ENCODE data around the gene SLC1A7.

The SLC1A7 gene

DNA sequence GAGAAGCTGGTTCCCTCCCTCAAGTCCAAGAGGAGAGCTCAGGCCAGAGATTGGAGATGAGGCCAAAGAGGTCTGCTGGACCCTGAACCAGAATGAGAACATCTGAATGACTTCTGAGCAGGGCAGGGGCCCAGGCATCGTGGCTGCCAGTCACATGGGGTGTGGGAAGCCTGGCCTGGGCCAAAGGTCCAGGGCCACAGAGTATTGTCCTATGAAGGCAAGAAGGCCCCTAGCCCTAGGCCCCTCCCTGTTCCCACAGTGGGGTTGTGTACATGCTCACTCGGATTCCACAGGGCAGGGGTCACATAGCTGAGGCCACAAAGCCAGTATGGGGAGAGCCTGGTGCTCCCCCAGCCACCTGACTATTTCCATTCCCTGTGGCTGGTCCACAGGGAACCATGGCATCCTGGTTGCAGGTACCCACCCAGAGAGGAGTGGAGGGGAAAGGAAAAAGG, 18.5 kb upstream of the SLC1A7 start:
- no peak for DNase-seq (ENCODE audit: low read depth)

DNA sequence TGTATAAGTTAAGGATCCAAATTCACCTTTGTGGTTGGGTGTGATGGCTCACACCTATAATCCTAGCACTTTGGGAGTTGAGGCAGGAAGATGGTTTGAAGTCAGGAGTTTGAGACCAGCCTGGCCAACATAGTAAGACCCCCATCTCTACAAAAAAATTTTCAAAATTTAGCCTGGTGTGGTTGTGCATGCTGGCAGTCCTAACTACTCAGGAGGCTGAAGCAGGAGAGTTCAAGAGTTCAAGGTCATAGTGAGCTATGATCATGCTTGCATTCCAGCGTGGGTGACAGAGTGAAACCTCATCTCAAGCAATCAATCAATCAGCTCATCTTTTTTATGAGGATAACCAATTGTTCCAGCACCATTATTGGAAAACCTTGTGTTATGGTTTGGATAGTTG, 16.5 kb upstream of the SLC1A7 start:
- DNase-seq (ENCODE audit: low read depth), result no peak

DNA sequence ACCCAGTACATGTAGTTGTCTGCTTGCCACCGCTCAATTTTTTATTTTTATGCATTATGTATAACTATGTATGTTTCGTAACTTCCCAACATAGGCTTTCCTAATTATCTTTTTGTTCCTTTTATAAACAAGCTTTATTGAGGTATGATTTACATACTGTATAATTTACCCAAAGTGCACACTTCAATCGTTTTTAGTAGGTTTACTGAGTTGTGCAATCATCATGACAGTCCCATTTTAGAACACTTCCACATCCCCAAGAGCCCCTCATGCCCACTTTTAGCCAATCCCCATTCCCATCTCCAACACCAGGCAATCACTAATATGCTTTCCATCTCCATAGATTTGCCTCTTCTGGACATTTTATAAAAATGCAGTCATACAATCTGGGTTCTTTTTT, 14.3 kb upstream of the SLC1A7 start:
- no peak for DNase-seq (ENCODE audit: low read depth)

DNA sequence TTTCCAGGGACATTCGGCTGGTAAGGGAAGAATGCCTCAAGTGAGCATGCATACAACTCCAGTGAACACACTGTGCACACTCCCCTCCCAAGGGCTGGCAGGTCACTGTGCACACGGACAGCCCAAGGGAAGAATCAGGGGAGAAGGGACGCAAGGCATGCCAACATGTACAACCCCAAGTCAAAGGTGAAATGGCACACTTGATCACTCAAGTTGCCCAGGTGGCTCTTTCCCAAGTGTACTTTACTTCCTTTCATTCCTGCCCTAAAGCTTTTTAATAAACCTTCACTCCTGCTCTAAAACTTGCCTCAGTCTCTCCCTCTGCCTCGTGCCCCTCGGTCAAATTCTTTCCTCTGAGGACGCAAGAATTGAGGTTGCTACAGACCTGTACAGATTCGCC, 13.5 kb upstream of the SLC1A7 start:
- DNase-seq (ENCODE audit: low read depth), result no peak

DNA sequence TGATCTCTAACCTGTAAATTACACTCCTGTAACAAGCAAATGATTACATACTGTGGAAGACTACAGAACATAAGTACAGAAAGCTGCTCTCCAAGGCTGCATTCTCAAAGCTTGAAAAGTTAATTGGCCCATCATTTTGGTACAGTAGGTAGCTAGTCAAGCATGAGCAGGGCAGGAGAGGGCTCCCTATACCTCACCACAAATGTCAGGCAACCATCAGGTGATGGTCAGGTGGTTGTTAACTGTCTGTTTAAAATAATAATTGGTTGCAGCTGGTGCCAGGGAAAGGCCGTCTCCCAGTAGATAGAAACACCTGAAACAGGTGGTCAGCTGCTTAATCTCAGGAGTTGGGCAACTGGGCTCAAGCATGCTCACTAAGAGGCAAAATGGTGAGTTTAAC, 13.1 kb upstream of the SLC1A7 start:
- no peak for DNase-seq (ENCODE audit: low read depth)

DNA sequence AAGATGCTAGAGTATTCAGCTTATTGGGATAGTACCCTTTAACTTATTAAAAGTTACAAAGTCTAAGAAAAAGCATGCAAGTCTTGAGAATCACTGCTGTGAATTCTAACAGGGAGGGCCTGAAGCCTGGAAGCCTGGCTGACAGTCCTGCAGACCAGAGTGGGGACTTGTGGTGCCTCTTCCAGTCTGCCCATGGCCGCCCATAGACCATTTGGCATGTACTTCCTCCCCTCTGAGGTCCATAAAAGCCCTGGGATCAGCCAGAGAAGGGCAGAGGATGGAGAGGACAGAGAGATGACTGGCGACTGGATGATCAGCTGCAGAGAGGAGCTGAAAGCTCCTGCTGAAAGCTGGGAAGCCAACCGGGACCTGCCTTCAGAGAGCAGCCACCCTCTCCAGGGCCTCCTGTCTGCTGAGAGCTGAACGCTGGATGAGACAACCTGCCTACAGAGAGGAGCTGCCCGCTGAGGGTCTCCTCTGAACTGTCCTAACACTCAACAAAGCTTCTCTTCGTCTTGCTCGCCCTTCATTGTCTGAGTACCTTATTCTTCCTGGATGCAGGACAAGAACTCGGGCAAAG, 12.5 kb upstream of the SLC1A7 start:
- DNase-seq (ENCODE audit: low read depth), result no peak

DNA sequence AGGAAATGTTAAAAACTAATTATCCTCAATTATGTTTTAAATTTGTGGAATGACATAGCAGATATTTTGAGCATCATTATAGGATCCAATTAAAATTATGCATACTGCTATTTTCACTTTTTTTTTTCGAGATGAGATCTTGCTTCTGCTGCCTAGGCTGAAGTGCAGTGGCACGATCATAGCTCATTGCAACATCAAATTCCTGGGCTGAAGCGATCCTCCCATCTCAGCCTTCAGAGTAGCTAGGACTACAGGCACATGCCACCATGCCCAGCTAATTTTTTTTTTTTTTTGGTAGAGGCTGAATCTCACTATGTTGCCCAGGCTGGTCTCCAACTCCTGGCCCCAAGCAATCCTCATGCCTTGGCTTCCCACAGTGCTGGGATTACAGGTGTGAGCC, 11.3 kb upstream of the SLC1A7 start:
- DNase-seq (ENCODE audit: low read depth), result no peak

DNA sequence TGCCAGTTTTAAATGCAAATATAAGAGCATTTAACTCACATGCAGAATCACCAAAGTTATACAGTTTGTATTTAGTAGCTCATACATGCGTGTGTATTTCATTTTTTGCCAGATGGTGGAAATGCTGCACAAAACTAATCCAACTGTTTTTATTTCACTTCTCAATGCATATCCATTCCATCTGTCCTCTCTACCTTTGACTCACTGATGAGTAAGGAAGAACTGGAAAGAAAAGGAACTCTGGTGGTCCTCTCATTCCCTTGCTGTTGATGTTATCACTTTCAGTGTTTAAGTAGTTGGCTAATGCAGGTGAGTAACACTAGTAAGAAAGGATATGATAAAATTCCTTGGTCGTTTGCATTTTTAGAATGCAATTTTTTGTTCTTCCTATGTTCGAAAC, 5.7 kb upstream of the SLC1A7 start:
- DNase-seq (ENCODE audit: low read depth), result no peak

DNA sequence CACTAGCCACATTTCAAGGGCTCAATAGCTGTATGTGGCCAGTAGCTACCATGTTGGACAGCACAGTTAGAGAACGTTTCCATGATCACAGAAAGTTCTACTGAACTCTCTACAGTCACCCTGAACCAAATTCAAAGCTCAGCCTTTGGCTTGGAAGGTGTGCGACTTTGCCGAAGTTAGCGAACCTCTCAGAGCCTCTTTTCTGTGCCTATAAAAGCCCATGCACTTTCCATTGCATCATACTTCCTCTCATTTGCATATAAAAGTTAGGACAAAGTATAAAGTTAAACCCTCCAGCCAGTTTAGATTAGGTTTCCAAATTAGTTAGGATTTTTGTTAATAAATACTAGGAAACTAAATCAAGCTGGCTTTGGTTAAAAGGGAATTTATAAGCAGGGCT, 4.7 kb upstream of the SLC1A7 start:
- no peak for DNase-seq (ENCODE audit: low read depth)

DNA sequence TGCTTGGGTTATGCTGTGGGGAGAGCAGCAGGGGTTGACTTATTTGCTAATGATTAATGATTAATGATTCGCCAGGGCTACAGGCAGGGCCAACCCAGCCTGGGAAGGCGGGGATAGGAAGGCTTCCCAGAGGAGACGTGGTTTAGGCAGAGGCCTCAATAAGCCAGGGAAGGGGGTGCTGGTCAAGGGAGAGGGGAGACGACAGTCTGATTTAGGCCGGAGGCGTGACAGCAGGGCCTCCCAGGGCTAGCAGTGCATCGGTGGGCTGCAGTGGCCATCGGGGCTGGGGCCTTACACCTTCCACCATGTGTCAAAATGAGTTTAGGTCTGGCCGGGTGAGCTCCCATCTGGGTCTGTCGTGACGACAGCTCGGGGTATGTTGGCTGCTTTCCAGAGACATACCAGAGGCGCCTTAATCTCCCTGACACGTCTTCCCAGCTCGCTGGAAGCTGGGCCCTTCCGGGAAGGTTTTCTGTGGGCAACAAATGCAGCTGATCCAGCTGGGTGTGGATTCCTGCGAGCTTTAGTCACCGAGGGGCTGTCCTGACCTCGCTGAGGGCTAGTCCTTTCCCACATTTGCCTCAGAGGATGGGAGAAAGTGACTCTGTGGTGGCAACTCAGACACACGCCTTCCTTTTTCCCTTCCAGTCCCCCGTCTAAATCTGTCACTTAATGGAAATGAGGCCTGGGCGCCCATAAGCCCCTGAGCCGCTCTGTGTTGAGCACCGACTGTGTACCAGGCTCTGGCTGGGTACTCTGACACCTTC, 3.7 kb upstream of the SLC1A7 start:
- no peak for DNase-seq (ENCODE audit: low read depth)

DNA sequence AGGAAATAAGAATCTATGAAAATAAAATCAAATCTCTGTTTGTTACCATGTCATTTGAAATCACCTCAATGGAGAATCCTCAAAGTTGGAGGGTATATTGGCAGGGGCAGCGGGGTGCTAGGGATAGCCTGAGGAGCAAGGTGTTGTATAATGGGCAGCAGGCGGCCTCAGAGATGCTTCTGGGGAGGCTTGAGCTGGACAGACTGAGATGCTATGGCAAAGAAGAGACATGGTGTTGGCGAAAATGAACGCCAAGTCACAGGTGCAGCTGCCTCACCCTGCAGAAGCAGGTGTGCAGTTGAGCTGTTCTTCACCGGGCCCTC, 3.1 kb upstream of the SLC1A7 start:
- DNase-seq (ENCODE audit: low read depth), result no peak

DNA sequence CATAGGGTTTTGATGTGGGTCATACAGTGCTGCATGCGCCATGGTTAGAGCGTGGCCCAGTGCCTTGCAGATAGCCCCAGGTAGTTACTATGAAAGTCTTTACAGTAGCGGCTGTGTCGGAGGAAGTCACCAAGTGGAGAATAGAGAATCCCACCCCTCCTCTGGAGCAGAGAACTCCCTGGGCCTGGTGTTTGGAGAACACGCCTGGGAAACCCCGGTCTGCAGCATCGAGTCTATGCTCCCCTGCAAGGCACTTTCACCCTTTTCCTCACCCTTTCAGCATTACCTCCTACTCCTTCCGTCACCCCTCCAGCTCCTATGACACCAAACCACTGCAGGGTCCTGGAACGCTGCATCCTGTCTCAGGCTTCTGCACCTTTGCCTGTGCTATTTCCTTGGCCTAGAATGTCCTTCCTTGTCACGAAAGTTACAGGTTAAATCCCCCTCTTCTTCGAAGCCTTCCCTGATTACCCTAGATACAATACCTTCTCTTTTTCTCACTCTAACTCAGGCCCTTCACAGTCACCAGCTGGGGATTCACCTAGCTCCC, 2.7 kb upstream of the SLC1A7 start:
- DNase-seq (ENCODE audit: low read depth), result no peak

DNA sequence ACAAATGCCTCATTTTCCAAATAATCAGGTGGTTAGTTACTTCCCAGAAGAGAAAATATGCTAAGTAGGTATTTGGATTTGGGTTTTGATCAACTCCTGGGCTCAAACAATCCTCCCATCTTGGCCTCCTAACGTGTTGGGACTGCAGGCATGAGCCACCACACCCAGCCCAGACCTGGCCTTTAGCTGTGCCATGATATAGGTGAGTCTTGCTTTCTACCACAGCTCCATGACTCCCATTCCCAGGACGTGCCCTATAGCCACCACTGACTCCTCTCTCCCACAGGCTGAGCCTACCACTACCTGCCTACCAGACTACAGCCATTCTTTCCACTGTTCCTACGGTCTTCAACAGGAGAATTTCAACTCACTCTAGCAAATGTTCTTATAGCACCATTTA, 1.8 kb upstream of the SLC1A7 start:
- DNase-seq (ENCODE audit: low read depth), result no peak

DNA sequence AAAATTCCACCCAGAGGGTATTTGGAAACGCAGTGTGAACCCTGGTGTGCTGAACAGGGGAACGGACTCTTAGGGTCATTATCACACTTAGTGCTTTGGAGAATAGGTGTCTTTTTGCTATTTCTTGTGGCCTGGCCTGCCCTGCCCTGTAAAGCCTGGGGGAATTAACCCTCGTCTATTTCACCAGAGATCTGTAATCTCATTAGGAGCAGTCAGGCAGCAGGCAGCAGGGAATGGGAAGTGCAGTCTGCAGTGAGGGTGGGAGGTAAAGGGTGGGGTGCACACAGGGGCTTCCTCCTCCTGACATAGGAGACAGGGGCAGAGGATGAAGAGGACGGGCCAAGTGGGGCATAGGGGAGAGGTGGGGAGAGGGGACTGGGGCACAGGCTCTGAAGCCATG, 1.1 kb upstream of the SLC1A7 start:
- DNase-seq (ENCODE audit: low read depth), result no peak

DNA sequence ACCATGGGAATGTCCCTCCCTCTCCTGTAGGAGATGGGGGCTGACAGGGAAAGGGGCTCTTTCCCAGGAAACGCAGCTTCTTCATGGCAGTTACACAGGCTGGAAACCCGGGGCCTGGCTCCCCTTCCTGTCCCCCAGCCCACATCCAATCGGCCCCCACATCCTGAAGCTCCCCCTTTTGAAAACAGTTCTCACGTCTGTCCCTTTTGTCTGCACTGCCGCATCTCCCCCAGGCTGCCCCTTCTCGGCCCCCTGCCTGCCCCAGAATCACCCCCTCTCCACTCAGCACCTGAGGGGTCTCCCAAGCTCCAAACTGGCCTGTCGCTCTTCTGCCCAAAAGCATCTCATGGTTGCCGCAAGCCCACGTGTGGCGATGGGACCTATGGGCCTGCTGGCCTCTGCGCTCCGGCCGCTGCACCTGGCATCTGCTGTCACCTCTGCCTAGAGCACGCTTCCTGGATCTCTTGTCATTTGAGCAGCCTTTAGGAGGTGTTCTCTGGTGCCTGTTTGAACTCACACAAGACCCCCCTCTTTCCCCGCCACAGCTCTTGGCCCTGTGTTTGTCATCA, 867 bp downstream of the SLC1A7 start:
- DNase-seq (ENCODE audit: low read depth), result no peak

DNA sequence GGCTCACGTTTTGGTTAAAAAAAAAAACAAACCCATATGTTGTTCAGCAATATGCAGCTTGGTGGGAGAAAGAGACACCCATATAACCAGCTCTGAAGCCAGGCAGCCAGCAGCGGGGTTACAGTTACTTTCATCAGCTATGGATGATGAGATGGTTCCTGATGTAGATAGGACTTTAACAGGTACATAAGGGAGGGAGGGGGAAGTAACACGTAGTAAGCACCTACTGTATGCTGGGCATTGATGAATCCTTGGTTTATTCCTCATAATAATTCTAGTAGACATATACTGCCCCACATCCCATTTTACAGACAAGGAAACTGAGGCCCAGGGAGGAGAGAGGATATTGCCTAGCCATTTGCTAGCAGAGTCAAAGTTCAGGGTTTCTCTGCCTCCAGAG, 2.0 kb downstream of the SLC1A7 start:
- no peak for DNase-seq (ENCODE audit: low read depth)

DNA sequence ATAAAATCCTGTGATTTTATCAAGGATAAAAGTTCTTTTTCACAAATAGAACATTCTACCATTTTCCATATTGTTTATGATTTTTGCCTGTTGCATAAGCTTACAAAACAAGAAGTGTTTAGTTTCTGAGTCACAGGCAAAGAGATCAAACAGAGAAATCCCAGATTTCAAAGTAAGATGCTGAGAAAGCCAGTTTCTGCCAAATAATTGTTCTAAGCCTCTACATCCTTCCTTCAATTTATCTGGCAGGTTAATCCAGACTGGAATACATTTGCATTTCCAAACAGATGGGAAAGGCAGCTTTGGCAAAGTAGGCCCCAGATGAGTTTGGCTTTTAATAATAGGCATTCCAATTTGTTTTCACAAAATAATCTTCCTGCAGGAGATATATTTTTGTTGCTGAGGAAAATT, 2.5 kb downstream of the SLC1A7 start:
- no peak for DNase-seq (ENCODE audit: low read depth)

DNA sequence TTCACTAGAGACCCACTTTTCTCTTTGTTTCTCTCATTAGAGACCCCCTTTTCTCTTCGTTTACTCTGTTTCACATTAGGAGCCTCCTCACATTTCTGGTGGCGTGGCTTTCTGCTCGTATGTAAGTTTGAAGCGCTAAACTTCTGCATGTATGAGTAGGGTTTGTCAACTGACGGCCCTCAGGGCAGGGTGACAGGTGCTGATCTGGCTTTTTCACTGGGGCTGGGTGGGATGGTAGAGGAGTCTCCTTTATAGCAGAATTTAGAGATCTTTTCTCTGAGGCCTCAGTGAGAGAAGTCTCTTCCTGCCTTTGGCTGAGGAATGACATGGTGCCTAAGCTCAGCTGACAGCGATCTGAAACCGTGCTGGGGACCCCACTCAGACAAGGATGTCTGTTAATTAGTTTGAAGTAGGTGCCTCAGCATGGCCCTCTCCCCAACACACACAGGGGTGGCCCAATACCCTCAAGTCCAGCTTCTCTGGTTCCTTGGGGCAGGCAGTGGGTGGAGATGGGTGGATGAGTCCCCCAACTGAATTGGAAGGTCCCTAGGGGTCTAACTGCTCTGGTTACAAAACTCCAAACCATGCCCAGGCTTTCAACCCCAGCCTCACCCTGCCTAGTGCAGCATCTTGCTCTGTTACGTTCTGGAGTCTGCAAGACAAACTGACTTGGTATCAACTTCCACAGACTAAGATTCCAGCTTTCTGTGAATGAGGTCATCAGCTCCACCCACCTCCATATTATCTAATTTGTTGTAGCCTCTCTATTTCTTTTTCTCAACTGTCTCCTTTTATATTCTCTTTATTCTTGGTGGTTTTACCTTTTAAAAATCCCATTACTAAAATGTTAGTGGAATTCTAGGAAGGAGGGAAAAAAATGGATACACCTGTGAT, 3.2 kb downstream of the SLC1A7 start:
- DNase-seq (ENCODE audit: low read depth), result no peak

DNA sequence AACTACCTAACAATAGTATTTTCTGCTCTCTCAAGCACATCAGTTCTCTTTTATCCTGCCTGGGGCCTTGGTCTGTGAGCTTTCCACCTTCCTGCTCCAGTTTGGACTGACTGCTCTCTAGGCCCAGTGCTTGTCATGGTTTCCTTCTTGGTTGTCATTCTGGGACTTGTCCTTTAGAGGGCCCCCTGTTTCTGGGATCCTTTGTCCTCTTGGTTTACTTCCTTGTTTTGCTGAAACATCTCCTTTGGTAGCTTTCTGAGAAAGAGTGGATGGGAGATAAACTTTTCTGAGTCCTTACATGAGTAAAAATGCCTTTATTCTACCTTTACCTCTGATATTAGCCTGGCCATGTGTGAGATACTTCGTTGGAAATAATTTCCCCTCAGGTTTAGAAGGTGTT, 4.7 kb downstream of the SLC1A7 start:
- DNase-seq (ENCODE audit: low read depth), result no peak

DNA sequence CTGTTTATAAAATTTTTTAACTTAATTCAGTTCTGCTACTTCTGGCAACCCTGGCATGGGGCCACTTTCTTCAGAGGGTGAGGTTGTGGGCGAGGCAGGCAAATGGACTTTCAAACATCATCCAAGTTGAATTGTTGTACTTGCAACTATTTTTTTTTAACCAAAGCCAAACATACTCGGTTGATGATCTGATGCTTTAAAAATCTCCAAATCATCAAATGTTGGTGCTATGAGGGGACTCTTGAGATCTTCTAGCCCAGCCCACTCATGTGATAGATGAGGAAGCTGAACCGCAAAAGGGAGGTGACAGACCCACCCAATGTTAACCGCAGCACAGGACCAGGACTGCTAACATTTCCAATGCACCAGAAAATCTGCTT, 6.7 kb downstream of the SLC1A7 start:
- no peak for DNase-seq (ENCODE audit: low read depth)

DNA sequence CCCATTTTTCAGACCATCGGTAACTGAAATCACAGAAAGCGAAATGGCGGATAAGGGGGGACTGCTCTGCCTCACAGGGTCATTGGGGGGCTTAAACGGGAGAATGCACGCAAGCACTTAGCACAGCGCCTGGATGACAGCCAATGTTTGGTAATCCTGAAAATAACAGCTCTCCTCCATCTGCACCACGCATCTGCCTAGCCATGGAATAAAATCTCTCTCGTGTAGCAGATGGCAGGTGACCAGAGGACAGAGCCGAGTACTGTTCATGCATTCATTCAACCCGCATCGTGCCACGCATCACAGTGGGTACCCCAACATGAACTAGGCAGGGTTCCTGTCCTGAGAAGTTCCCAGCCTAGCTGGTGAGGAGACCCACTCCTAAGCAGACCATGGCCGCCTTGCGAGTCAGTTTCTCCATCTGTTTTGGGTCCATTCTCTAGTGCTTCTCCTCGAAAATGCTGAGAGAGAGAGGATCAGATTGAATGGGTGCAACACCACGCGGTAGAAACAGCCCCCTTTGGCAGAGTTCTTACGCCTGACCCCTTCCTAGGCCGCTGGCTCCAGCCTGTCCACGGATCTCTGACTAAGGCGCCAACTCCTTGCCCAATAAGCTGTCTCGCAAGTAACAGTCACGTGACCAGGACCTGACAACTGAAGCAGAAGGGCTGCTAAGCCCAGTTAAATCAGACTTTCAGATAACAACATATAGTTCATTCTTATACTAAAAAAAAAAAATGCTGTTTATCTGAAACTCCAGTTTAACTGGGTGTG, 7.3 kb downstream of the SLC1A7 start:
- DNase-seq (ENCODE audit: low read depth), result no peak

DNA sequence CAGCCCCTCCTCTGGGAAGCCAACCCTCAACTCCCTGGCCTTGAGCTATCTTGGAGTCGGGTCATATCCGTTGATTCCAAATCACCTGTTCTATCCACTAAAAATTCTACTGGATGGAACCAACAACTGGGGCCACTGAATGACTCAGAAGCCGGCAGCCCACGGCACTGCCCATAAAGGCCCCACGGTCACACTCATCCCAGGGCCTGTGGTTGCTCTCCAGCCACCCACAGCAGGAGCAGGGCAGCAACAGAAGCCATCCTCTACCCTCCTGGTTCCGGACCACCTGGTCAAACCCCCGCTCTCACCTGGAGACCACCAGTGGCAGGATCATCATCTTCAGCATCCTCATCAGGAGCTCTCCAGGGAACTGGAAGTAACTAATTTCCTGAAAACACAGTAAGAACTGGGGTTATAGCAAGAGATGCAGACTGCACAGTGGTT, 8.4 kb downstream of the SLC1A7 start:
- DNase-seq (ENCODE audit: low read depth), result no peak
